DMS153 (cell line): ENCODE measurements around the gene SDC1.

Experiments
- DNase-seq: peaks from one replicate; lab custom pipeline; 2025; lab: John Stamatoyannopoulos, UW

SDC1 gene

DNA sequence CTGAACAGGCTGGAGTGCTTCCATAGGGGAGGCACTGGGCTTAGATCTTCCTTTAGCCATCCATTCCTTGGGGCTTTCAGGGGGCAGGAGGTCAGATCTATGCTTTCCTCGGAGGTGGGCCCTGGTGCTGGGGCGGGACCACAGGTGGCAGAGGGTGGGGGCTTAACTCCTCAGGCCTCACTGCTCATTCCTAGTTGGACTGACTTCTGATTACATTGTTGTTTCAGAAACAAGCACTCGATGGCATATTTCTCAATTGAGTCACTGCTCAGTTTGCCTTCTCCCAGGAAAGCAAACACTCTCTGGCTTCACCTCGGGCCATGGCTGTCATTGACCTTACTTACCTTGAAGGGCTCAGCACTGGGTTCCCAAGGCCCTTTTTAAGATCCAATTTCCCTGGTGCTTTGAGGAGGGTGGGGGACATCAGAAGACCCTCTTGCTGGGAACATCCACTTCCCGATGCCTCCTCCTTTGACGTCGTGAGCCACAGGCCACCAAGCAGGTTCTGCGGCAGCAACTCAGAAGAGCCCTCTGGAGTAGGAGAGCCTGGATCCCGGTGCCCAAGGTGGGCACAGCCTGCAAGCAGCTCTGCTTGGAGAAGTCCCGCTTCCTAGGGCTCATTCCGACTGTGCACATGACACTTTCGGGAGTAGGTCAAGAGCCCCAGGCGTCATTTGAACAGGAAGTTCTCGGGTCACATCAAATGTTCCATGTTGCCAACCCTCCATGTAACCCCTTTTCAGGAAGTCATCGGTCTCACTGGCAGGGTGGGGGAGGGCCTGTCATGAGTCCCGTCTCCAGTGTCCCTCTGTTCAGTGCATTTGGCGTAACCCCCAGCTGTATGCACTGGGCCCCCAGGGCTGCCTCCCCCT, 40.6 kb downstream of the SDC1 start:
- DNase-seq = no peak

DNA sequence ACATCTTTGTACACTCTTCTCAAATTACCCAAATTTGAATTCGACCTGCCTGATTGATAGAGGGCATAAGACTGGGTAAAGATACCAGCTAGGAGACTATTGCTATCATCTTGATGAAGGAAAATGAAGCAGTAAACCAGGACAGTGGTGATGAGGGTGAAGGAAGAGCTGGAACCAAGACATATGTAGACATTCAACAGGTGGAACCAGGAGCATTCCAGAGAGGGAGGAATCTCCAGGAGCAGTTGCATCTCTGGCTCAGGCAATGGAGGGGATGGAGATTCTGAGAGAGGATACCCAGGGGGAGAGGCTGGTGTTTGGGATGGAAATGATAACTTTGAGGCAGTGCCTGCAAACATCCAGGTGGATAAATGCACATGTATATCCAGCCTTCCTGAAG, 41.6 kb downstream of the SDC1 start:
- DNase-seq = no peak

DNA sequence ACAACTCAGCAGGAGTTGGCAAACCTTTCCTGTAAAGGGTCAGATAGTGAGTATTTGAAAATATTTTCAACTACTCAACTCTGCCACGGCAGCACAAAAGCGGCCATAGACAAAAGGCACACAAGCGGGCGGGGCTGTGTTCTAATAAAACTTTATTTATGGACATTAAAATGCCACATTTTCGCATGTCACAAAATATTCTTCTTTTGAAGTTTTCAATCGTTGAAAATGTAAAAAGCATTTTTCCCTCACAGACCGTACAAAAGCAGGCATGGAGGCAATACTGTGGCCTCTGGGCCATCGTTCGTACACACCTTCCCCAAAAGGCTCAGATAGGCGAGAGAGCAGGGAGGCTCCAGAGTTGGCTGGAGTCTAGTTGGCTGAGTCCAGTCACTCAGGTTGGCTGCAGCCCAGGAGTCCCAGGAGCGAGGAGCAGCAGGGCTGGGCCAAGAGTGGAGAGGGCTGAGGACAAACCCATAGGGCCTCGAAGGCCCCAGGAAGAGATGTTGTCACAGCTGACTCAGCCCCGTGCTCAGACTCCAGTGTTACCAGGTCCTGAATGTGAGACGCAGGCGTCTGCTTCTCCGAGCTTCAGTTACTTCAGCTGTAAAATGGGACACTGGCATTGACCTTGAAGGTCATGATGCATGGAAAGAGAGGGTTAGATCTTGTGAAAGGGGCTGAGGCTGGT, 42.5 kb downstream of the SDC1 start:
- DNase-seq = no peak

DNA sequence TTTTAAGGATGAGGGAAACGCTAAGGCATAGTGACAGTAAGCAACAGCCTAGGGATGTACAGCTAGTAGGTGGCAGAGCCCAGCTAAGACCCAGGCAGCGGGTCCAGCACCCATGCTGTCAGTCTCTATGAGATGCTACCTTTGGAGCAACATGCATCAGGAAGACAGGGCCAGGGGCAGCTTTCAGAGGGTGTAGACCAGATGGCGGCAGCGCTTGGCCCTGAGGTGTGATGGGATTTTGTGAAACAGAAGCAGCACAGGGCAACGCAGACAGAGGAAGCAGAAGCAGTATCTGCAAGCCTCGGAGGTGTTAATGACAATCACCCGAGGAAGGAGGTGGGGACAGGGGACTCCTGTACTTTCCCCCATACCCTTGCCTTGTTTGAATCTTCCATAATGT, 43.2 kb downstream of the SDC1 start:
- DNase-seq = no peak

DNA sequence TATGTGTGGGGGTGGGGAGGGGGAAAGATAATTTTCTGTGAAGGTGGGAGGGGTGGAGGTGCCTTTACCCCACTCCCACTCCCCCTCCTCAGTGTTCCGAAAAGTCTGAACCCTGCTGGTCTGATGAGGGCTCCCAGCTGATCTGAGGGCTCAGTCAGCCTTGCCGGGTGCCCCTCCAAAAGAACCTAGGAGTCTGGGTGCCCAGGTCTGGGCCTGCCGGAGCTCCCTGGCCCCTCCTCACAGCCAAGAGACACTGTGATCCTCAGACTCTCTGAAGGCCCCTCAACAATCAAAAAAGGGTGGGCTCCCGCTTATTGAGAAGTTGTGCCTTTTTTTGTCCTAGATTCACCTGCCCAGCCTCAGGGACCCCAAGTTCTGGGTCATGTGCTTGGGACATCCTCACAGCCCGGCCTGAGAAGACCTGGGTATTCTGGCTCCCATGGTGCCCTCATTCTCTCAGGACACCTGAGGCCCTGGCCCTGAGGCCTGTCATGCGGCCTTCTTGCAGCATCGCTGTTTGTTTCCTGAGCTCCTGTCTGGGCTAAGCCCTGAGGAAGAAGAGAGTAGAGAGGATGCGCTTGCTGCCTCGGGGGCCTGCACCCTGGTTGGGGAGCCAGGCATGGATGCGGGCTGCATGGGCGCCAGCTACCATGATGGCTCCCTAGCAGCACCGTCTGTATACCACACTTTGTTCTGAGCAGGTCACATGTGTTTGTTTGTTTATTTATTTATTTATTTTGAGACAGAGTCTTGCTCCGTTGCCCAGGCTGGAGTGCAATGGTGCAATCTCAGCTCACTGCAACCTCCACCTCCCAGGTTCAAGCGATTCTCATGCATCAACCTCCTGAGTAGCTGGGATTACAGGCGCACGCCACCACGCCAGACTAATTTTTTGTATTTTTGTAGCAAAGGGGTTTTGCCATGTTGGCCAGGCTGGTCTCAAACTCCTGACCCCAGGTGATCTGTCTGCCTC, 44.0 kb downstream of the SDC1 start:
- DNase-seq = no peak

DNA sequence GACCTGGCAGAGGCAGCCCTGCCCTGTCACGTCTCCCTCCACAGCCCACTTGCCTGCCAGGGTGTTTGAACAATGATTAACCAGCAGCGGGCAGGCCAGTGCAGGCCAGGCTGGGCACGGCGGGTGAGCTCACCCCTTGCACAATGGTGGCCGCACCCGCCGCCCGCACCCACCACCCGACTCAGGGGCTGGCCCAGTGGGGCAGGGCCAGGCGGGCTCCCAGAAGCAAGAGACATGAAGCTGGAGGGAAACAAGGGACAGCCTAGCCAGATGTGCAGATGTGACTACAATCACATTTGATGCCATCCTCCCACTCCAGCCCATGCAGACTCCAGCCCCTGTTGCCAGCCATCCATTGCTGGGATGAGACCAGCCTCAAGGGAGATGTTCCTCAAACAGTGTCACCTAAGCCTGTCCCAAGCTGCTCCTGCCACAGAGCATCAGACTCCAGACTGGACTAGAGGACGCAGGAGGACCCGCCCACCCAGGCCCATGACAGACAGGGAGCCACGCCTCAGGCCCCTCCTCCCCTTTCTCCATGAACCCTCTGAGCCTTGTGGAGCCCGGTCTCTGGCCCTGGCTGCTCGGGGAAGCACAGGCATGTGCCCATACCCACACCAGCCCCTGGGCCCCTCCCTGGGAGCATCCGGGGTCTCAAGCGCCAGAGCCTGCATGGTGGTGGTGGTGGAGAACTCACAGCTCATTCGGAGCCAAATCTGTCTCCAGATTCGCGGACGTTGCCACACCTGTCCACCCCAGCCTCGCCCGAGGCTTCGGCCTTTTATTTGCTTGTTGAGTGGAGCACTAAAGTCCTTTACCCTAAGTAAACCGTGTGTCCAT, 45.0 kb downstream of the SDC1 start:
- DNase-seq = peak; percentile 61

DNA sequence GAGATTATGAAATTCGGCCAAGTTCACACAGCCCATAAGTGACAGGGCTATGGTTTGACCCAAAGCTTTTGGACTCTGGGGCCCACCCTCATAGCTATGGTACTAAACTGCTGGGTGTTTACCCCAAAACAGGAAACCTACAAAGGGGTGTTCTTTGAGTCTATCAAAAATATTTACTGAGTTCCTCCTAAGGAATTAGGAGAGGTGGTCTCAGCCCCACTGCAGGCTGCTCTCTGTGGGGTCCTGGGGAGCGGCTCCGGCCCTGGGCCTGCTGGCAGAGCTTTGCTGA, 45.5 kb downstream of the SDC1 start:
- no peak for DNase-seq

DNA sequence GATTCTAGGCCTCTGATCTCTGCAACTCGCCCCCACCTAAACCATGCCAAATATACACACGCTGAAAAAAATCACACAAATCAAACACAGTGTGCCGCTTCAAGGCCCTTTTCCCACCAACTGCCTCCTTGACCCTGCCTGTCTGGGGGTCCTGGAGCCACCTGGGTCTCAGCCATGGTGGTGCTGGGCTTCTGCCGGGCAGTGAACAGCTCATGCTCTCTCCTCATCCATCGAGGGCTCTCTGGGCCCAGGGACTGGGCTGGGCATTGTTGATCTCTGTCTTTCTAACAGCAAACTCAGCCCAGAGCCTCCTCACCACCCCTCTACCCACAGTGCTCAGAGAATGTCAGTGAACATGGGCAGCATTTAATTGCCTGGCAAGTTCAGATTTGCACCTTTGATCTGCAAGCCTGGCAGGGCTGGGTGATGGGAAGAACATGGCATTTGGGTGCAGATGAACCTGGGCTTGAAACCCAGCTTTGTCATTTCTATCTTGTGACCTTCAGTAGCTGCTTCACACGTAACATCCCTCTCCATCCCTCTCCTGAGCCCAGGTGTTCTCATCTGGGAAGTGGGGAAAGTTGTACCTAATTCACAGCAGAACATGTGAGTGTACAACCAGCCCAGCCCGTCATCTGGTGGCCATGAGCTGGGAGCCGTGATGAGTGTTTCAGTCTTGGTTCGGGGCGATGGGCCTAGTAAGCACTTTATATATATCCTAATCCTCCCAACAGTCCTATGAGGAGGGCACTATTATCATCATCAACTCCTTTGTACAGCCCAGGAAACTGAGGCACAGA, 46.1 kb downstream of the SDC1 start:
- DNase-seq = no peak

DNA sequence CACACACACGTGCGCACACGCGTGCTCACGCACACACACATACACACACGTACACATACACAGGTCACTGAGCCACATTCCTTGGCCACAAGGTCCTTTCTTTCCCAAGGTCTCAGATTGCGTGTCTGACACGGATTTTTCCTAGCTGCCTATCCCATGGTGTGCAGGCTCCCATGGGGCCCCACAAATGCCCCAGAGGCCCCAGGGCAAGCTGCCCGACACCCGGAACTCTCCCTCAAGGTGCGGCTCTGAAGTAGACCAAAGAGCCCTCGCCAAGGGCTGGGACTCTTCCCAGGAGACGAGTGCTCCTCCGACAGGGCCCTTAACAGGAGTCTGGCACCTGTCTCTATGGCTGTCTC, 46.7 kb downstream of the SDC1 start:
- DNase-seq = no peak

DNA sequence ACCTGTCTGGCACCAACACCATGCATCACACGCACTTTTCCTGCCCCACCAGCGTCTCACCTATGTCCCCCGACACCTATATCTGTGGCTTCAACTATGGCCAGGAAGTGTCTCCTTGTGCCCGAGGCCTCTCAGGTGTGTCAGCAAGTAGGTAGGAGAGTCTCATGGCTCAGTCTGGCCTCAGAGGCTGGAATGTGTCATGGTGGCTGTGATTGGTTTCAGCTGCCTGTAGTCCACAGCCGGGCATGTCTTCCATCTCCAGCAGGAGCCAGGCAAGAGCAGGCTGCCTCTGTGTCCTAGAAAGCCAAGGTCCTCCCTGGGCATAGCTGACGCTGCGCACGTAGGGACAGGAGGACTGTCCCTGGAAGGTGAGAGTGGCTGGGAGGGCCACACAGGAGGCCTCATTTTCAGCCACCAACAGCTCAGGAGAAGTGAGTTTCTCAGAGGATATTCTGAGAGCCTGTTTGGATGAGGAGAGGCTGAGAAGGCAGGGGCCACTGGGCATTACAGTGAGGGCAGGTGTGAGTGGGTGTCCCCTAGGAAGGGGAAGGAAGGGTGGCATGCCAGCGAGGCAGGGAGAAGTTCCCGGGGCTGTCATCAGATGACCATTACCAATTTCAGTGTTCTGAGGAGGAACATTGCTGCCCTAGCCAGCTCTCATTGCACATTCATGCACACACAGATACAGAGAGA, 47.2 kb downstream of the SDC1 start:
- DNase-seq = no peak

DNA sequence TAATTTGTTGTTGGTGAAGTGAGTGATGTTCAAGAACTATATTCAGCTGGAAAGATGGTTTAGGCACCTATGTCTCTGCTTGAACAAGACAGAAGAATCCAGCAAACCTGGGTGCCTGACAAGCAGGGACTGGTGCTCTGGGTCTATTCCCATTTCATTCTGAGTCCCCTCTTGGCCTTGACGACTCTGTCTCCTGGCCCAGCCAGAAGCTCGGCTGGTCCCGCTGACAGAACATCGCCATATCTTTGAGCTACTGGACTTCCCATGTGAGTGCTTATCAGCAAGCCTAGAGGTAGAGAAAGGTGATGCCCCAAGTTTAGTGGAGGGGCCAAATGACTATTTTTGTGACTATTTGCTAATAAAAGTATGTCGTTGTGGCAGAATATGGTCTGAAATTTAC, 48.2 kb downstream of the SDC1 start:
- no peak for DNase-seq

DNA sequence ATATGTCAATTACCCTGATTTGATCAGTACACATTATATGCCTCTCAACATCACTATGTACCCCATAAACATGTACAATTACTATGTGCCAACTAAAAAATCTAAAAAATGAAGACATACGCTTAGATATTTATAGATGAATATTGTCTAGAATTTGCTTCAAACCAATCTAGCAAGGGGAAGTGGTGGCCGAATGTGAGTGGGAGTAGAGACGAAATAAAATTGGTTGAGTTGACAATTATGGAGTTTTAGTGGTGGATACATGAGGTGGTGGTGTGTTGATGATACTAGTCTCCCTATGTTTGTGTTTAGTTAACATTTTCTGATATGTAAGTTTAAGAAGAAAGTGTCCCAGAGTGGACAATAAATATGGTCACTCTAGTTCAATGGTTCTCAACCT, 49.0 kb downstream of the SDC1 start:
- DNase-seq = no peak

DNA sequence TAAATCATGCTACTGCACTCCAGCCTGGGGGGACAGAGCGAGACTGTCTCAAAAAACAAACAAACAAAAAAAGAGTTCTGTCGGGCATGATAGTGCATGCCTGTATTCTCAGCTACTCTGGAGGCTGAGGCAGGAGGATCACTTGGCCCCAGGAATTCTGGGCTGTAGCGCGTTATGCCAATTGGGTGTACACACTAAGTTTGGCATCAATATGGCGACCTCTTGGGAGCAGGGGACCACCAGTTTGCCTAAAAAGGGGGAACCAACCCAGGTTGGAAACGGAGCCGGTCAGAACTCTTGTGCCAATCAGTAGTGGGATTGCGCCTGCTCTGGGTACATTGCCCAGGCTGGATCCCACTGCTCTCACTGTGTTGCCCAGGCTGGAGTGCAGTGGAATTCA, 49.7 kb downstream of the SDC1 start:
- no peak for DNase-seq

DNA sequence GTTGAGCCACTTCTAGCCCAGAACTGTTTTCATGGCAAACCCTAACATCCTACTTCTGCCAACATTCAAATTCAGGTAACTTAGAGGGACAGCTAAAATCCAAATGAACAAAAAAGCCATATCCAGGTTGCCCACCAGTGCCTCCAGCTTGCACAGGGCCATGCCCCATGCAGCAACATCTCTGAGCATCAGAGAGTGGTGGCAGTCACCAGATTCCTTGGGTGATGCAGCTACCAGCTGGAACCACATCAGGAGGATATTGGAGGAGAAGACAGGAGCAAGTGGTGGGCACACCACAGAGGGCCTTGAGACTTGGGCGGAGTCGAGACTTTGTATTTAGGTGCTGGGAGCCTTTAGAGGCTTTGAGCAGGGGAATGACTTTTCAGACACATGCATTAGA, 50.5 kb downstream of the SDC1 start:
- no peak for DNase-seq

DNA sequence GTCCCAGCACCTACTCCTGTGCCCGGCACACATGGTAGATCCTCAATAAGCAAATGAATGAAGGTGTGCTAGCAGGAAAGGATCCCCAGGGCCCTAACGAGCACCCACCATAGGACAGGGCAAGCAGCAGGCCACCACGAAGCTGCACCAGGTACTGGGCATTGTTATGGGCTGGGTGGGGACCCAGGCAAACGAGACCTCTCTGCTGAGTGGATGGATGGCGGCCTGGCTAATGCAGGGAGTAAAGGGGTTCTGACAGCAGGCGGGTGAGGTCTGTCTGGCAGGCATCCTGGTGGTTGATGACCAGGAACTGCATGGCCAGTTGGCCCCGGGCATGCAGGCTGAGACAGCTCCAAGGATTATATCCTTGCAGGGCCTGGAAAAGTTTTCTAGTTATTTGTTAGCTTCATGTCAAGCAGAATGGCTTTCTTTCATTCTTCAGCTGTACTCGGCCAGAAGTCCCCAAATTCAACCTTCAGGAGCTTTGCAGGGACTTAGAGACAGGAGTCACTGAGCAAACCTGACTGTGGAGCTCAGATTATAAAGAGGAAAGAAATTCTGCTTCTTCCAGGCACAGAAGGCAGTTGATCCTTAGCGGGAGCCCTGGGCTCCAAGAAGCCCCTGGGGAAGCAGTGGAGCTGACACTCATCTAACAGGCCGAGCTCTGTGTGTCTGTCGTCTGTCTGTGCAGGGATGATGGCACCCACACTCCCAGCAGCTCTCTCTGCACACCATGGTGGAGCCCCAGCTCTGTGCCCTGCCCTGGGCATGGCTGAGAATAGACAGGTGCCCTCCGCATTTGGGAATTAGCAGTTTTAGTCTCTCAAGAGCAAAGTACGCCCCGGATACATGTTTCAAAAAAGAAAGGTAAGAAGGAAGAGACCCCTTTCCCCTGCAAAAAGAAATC, 51.2 kb downstream of the SDC1 start:
- DNase-seq = no peak

DNA sequence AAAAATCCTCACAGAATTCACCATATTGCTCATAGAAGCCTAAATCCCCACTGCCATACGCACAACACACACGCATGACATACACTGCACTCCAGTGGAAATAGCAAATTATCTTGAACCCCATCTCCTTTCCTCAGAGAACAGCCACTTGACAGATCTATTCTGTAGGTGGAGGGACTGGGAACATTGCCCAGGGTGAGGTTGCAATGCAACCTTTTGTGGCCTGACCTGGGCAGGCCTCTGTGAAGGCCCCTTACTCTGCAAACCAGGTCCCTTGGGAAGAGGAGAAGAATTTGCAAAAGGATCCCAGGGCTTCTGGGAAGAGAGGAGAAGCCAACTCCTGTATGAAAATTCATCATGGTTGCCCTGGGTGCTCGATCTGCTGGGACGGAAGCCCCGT, 51.9 kb downstream of the SDC1 start:
- no peak for DNase-seq

DNA sequence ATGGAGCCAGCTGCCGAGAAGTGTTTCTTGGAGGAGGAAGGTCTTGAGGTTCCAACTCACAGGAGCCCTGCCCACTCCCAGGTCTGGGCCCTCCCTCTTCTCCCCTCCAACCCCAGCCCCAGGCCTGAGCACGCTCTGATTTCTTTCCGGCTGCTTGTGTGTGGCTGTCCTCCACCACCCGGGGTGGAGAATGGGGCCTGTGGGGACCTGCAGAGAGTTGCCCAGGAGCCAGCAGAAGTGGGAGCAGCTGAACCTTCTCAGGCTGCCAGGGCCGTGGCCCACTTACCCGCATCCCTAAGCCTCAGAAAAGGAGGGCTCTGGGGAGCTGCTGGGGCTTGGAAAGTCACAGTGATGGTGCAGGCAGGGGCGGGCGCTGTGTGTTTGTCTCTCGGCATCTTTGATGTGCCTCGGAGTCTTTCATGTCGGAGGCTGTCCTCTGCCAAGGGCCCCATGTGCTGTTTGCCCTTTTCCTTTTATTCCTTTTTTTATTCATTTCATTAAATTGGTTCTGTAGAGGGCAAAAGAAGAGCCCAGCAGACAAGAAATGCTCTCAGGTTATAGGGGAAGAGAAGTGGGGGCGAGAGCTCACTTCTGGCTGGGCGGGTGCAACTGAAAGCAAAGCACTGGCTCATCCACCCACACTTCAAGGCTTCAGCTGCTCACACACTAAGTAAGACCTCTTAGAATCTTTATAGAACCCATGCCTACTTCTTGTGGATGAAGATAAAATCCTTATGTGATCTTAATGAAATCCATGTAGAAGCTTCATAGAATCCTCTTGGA, 52.5 kb downstream of the SDC1 start:
- DNase-seq = no peak

DNA sequence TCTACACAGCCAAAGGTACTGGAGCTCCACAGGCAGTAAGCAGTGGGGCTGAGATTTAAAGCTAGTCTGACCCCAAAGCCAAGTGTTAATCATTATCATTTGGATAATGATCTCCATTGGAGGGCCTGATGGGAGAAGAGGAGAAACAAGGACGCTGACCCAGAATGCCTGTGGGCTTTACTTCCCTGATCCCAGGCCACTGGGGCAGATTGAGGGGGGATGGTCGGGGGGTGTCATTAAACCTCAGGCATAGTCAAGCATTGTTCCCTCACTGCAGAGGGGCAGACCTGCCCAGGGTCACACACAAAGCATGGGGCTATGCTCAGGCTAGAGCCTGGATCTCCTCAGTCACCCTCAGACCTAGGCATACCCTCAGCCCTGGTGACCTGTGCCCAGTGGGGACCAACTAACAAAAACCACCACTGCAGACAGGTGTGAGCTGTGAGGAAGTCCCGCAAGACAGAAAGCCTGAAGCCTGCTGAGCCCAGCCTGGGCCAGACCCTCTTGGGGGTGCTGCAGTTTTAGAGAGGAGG, 53.4 kb downstream of the SDC1 start:
- DNase-seq = no peak
